Ureter (tissue), 1 donor: Measurements from ENCODE around the gene ERCC3. TPM values are rescaled to one million over a fixed set of nuclear protein-coding genes. Genes with fewer than 3 reads are reported as not detected.
"Not testable (repeated sequence)": the region's sequence is repeated elsewhere in the genome, so short reads cannot be mapped to it uniquely, and the experiment has no call there.

Experiments used
- DNase-seq: peaks from one replicate; pipeline ENCODE4 v3.0.0-alpha.2; 2020; ENCODE audit warnings: low spot score
- total RNA-seq: library from RNA; stranded (reverse); gene quantifications from one replicate; pipeline ENCODE4 v1.2.4, GENCODE V29; 2023
- donor health status: DM: yes; HTN: yes; CAD: no.

Gene ERCC3
- total RNA-seq, 1 donor from 2014 or later, result 44.5 TPM

DNA sequence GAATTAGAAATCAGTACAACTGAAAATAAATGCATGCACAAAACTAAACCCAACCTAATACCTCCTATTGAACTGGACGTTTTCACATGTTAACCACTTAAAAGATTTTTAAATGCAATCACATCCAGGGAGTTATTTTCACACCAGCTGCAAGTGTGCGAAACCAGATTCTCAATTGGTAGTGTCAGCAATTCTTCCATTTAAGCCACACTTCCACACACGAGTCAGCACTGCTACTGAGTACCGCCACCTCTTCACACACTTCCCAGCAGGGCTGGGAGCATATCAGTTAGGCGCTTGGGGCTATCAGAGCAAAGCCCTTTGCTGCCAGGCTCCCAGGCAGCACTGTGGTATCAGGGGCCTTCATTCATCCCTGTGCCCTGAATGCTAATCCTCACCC lies 14.2 kb downstream of the ERCC3 start:
- no peak for DNase-seq

DNA sequence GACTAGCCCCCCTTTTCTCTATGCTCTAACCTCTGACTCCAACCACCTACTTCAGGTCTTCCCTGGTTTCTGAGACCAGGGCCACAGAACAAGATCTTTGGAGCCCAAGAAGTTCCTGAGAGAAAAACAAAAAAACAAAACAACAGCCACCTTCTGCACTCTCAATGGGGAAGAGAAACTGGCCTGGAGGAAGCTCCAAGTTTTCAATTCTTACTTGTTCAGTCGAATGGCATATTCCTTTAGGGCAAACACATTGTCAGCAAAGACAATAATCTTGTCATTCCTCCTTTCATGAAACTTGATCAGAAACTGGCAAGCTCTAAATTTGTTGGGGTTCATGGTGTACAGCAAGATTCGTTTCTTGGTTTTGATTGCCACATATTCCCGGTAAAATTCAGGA lies 15.0 kb downstream of the ERCC3 start:
- no peak for DNase-seq

DNA sequence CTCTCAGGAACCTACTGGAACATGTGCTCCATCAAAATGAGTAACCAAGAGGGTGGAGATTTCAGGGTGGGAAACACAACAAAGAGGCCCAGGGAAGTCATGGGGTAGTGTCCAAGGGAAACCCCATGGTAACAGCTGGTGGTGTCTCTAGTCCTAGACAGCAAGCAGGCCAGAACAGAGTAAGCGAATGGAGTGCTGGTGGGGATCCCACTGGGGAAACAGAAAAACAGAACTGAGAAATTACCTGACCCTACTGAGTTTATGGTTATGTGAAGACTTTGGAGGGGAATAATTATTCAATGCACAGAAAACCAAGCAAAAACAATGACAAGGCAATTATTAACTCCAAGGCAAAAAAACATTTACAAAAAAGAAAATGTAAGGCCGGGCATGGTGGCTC lies 16.9 kb downstream of the ERCC3 start:
- DNase-seq, result no peak

DNA sequence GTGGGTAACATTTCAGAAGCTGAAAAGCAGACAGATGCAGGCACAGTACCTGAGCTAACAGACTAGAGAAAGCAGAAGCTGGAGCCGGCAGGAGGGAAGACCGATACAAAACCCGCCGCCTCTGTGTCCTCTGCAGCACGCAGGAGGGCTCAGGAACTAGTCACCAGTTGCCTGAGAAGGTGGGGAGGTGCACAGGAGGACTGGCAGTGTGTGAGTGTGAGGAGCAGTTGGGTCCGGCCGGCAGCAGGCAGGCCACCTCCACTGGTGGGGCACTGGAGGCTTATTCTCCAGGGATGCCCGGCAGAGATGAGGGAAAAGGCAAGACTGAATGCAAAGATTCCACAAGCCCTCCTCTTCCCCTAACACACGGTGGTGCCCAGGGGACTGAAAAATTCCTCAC lies 18.2 kb downstream of the ERCC3 start:
- DNase-seq, result no peak

DNA sequence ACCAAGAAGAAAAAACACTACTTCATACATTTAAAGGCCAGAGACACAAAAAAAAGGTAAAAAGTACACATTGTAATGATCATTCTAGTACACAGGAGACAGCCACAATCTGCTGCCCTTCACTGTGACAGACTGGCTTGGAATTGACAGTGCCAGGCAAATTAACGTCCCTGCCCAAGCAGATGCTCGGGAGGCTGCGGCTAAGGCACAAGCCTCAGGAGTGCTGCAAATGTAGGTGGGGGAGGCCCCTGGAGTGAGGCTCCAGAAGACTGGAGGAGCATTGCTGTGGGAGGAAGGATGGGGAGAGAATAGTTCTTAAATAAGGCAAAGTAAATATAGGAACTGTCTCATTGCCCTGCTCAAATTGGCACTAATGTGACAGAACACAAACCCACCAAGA lies 18.6 kb downstream of the ERCC3 start:
- no peak for DNase-seq

DNA sequence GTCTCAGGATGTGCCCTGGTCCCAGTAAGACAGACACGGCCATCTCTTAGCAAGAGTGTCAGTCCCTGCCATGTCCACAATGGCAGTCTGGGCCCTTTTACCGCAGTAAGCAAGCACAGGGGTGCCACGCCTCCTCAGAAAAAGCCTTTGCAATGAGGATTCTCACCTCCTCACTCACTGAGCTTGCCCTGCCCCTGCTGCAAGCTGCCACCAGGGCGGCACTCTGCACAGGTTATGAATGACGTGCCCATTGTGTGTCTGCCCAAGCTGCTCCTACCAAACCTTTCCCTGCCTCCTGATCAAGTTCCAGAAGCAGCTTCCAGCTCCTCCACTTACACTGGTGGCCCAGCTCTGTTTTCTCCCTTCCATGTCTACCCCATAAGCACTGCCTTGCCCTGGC lies 23.3 kb downstream of the ERCC3 start:
- no peak for DNase-seq

DNA sequence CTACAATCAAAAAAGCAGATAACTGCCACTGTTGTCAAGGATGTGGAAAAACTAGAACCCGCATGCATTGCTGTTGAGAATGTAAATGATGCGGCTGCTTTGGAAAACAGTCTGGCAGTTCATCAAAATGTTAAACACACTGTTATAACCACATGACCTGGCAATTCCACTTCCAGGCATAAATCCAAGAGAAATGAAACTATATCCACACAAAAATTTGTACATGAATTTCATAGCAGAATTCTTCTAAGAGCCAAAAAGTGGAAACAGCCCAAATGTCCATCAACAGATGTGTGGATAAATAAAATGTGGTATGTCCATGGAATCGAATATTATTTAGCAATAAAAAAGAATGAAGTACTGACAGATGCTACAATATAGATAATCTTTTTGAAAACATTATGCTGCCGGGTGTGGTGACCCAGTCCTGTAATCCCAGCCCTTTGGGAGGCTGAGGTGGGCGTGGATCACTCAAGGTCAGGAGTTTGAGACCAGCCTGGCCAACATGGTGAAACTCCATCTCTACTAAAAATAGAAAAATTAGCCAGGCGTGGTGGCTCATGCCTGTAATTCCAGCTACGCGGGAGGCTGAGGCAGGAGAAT lies 32.0 kb downstream of the ERCC3 start:
- no peak for DNase-seq

DNA sequence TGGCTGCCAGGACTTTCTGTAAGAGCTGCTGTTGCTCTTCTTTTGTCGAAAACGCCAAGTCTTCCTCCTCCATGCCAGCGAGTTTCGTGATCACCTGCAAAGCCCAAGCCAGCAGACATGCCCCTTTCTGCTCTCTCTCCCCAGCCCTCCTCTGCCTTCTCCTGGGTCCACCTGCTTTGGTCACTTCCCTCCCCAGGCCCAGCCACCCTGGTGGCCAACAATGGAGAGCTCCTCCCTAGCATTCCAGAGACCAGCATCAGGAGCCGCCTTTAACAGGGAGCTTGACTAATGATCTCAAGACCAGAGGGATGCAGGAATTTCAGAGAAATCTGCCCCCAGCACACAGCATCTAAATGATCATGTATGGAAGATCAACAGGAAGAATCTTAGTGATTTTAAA lies 34.6 kb downstream of the ERCC3 start:
- no peak for DNase-seq

DNA sequence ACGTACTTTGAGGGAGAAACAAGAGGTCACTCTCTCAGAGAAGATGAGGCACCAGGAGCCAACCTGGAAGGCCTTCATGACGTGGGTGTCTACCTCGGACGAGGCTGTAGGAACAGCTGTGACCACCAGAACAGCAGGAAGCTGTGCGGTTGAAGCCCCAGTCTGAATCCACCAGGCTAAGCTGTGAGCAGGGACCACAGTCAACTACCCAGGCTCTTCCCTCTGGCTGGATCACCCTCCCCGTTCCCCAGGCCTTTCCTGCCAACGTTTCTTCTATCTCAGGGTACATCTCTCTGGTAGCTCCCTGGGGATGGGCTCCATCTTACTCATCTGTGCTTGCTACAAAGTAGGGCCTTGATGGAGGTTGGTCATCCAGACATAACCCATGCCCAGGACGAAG lies 37.1 kb downstream of the ERCC3 start:
- no peak for DNase-seq

DNA sequence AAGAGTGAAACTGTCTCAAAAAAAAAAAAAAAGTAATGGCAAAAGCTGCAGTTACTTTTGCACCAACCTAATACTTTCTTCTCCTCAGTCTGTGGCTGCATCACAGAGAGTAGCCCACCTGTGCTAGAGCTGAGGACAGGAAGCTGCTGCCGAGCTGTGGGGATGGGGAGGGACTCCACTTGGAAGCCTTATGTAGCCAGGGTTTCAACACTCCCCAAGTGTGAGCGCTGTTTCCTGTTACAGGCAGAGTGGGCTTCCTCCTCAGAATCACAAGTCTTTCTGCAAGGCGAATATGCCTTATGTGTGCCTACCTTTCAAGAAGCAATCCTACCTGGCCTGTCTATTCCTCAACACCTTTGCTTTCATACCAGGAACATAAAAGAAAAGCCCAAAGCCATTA lies 37.6 kb downstream of the ERCC3 start:
- DNase-seq, result no peak

DNA sequence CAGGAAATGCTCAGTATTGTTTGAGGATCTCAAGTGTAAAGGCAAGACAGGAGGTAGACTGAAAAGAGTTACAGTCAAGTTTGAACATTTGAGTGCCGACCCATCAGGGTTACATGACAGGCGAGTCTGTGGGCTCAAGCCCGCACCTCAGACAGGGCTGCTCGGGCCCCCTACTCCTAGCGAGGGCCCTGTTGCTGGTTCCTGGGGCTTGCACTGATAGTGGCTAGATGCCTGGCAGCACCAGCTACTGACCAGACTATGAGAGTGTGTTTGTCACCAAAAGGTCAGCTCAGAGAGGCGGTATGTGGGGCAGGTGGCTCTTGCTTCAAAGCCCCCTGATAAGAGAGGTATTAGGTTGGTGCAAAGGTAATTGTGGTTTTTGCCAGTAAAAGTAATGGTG lies 38.2 kb downstream of the ERCC3 start:
- DNase-seq, result no peak

DNA sequence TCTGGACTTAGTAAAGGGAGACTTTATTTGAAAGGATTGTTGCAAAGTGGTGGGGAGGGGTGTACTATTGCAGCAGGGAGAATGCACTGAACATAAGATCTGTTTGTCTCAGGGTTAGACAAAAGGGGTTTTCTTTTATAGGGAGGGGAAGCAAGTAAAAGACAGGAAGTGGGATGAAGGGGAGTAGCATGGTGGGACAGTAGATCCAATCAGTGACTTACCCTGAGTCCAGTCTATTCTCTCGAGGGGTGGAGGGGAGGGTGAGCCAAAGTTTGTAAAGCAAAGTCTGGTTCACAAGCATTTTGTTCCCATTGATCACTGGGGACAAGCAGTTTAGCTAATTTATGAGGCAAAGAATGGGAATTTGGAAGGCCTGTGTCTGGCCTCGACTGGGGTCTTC lies 38.8 kb downstream of the ERCC3 start:
- no peak for DNase-seq

DNA sequence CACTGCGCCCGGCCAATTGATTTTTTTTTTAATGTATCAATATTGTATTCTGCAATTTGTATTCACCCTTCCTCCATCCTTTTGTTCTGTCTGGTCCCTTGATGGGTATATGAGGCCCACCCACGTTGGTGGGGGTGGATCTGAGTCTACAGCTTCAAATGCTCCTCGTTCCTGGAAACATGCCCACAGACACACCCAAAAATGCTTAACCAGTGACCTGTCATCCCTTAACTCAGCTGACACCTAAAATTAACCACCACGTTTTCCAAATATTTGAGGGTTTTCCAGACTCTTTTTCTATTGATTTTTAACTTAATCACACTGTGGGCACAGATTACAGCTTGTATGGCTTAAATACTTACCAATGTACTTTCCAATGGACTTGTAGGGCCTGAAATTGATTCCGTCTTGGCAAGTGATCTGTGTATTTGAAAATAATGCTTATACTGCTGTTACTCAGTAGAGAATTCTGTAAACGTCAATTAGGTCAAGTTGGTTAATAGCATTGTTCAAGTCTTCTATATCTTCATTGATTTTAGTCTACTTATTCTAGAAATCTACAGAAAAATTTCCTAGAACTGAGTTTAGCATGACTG lies 39.5 kb downstream of the ERCC3 start:
- no peak for DNase-seq

DNA sequence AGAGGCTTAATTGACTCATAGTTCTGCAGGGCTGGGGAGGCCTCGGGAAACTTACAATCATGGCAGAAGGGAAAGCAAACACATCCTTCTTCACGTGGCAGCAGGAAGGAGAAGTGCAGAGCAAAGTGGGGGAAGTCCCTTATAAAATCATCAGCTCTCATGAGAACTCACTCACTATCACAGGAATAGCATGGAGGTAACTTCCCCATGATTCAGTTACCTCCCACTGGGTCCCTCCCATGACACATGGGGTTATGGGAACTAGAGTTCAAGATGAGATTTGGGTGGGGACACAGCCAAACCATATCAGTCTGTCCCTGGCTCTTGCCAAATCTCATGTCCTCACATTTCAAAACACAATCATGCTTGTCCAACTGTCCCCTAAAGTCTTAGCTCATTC lies 52.8 kb downstream of the ERCC3 start:
- DNase-seq, result not testable (repeated sequence)

DNA sequence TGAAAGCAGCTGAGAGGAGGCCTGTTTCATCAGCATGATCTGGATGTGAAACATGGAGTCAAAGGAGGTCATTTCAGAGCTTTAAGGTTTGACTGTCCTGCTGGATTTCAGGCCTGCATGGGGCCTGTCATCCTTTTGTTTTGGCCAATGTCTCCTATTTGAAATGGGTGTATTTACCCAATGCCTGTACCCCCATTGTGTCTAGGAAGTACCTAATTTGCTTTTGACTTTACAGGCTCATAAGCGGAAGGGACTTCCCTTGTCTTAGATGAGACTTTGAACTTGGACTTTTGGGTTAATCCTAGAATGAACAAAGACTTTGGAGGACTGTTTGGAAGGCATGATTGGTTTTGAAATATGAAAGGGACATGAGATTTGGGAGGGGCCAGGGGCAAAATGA lies 54.5 kb downstream of the ERCC3 start:
- no peak for DNase-seq

DNA sequence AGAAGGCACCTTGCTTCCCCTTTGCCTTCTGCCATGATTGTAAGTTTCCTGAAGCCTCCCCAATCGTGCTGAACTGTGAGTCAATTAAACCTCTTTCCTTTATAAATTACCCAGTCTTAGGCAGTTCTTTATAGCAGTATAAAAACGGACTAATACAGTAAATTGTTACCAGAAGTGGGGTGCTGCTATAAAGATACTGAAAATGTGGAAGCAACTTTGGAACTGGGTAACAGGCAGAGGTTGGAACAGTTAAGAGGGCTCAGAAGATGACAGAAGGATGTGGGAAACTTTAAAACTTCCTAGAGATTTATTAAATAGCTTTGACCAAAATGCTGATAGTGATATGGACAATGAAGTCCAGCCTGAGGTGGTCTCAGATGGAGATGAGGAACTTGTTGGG lies 56.2 kb downstream of the ERCC3 start:
- DNase-seq, result not testable (repeated sequence)

DNA sequence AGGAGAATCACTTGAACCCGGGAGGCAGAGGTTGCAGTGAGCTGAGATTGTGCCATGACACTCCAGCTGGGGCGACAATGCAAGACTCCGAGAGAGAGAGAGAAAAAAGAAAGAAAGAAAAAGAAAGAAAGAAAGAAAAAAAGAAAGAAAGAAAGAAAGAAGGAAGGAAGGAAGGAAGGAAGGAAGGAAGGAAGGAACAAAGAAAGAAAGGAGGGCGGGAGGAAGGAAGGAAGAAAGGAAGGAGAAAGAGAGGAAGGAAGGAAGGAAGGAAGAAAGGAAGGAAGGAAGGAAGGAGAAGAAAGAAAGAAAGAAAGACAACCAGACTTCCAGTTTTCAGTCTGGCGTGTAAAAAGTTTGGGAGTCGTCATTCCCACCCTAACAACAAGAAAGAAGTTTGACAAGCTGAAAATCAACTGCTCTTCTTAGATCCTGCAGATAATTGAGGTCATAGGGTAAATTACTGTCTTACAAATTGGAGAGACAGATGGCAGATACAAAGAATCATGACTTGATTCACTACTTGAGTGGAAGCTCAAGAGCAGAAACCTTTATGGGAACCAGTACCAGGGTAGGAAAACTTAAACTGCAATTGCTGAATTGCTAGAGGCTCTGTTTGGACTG lies 58.8 kb downstream of the ERCC3 start:
- DNase-seq, result no peak

DNA sequence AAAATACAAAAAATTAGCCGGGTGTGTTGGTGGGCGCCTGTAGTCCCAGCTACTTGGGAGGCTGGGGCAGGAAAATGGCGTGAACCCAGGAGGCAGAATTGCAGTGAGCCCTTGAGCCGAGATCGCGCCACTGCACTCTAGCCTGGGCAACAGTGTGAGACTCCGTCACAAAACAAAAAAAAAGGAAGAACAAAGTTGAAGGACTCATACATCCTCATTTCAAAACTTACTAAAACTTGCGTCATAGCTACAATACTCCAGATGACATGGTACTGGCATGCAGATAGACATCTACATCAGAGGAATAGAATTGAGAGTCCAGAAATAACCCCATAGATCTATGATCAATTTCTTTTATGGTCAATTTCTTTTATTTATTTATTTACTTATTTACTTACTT lies 60.2 kb downstream of the ERCC3 start:
- DNase-seq, result no peak

DNA sequence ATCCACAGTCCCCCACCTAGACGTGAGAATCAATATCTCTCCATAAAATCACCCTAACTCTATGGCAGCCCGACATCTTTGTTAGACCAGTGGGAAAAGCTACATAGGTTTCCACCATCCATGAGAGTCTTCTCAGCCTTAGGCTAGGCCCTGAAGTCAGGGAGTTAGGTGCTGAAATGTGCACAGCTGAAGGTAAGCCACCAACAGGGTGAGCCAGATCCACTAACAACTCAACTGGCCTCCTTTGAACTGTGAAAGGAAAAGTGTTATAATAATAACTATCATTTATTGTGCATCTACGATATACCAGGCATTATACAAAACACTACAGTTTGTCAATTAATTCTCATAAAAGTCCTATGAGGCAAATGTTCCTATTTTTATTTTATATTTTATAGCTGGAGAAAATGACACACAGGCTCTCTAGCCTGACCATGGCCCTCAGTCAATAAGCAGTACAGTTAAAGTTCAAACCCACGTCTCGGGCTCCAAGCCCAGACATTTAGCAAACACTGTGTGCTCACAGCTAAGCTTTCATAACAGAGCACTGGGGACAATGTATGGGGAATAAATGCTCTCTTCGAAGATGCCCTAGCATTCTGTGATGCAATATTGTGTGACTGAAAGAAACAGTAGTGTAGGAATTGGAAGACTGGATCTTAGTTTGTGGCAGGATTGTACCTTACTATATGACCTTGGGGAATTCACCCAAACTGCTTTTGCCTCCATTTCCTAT lies 62.6 kb downstream of the ERCC3 start:
- DNase-seq, result no peak

DNA sequence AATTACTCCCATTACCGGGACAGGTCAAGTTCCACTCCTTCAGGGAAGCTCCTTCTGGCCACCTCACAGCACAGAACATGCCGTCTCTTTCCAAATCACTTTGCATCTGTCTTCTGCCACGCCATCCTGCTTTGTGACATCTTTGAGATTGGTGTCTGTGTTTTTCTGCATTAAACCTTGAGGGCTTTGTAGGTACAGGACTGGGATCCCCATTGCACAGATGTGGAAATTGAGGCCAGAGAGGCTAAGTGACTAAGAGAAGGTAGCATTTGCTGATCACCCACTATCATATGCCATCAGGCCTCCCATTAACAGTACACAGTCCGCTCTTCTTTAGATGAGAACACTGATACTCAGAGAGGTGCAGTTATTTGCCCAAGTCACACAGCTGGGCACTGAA lies 64.4 kb downstream of the ERCC3 start:
- no peak for DNase-seq

DNA sequence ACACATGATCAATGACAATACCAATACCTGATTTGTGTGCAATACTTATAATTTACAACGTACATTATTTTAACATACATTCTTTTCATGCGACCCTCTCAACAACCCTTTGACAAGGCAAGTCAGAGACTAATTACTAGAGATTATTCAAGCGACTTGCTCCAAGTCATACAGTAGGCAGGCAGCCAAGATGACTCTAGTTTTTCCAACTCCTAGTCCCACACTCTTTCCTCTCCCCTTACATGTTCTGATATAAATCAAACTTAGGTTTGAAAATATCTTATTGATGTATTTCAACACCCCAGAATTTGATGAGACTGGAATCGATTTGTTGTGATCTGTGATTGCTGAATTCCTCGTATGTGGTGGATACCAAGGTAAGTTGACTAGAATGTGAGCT lies 65.8 kb downstream of the ERCC3 start:
- DNase-seq, result no peak

DNA sequence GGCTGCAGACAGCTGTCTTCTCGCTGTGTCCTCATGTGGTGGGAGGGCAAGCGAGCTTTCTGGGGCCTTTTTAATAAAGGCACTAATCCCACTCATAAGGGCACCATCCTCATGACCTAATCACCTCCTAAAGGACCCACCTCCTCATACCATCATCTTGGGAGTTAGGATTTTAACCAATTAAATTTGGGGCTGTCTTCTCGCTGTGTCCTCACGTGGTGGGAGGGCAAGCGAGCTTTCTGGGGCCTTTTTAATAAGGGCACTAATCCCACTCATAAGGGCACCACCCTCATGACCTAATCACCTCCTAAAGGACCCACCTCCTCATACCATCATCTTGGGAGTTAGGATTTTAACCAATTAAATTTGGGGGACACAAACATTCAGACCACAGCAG lies 66.7 kb downstream of the ERCC3 start:
- not testable (repeated sequence) for DNase-seq
